GM21528 (cell line): ENCODE data around the gene ETHE1.

ENCODE experiments used
- ATAC-seq: cut with Tn5 transposase; IDR thresholded peaks from one replicate; pipeline ENCODE4 v1.9.1; 2021; ENCODE audit warnings: mild to moderate bottlenecking, moderate library complexity; ENCODE audit not compliant: unreplicated experiment, low FRiP score

Gene ETHE1

DNA sequence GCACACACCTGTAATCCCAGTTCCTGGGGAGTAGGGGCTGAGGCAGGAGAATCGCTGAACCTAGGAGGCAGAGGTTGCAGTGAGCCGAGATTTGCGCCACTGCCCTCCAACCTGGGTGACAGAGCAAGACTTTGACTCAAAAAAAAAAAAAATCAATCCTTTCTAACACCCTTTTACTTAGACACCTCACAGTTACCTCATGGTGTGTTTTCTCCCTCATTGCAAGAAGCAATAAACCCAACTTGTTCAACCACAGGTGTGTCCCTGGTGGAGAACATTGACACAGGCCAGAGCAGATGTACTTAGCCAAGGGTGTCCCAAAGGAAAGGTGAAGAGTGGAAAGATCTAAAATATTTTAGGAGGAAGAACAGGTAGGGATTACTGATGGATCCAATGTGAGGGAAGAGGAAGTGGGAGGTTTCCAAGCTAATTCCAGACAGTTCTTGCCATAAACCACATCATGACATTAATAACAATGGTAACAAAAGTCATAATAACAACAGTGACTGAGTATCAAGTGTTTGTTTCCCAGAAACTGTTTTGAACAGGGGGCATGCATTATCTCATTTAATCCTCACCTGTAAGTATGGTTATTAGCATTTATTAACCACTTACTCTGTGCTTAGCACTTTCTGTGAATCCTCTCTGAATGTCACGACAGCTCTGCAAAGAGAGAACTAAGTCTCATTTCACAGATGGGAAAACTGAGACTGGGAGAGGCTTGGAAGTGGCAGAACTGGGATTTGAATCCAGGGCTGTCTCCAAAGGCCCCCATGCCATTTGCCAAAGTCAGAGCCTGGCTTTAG, 58.4 kb downstream of the ETHE1 start:
- ATAC-seq, result no peak

DNA sequence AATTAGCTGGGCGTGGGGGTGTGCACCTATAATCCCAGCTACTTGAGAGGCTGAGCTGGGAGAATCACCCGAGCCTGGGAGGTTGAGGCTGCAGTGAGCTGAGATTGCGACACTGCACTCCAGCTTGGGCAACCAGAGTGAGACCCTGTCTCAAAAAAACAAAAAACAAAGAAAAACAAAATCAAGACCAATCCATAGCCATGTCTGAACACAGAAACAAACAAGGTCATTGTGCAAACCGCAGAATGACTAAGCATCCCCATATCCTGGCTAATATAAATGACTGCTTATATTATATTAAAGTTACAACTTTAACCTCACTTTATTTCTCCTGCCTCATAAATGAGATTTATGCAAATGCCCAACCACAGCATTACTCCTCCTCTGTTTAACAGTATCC, 59.3 kb downstream of the ETHE1 start:
- no peak for ATAC-seq

DNA sequence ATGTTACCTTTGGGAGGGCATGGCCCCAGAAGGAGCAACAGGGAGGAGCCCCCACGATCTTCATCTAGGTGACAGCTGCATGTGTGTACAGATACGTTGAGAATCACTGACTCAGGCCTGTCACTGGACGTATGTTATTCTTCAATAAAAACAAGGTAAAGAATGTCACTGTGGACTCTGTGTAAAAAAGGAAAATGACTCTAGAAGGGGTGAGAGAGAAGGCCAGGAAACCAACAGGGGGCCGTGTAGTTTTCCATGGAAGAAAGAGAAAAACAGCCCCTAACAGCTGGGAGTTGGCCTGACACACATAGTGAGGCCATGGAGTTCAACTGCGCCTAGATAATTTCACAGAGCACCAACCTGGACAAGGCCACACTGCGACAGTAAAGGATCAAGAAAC, 59.7 kb downstream of the ETHE1 start:
- ATAC-seq, result no peak

DNA sequence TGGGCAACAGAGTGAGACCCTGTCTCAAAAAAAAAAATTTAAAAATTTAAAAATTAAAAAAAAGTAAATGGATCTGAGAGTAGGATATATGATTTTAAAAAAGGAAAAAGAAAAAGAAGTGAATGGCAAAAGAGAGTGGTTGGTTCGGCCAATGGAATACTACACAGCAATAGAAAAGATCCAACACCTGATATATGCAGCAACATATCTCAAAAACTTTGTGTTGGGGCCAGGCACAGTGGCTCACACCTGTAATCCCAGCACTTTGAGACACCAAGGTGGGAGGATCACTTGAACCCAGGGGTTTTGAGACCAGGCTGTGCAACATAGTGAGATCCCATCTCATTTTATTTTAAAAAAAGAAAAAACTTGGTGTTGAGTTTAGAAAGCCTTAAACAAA, 60.2 kb downstream of the ETHE1 start:
- no peak for ATAC-seq

DNA sequence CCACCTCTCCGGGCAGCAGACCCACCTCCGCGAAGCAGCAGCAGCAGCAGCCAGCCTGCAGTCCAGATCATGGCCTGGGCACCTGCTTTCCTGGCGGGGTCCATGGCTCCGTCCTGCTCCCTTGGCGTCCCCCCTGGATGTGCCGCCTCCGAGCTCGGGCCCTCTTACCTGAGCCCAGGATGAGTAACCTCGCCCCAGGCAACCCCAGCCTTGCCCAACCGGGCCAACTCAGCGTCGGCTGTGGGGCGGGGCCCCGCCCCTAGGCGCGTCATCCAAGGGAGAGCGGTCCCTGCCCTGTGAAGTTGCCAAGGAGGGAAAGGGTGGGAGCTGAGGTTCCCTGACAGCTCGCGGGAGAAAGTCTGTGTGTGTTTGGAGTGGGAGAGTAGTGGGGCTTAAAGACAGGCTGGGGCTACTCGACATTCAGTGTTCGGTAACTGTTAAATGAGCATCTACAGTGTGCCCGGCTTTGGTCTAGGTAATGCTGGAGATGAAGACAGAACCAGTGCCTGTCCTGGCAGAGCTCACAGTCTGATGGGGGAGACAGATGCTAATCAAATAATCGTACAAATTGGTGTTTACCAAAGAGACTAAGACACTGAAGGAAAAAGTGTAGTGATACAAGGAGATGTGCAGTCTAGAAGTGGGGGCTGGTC, 61.4 kb downstream of the ETHE1 start, which contains the start of gene LYPD3:
Gene LYPD3 (minus strand): TSS at position 141 of the 653 bp plus-strand sequence. CDS start 37 bp downstream, at position 104.
- no peak for ATAC-seq

DNA sequence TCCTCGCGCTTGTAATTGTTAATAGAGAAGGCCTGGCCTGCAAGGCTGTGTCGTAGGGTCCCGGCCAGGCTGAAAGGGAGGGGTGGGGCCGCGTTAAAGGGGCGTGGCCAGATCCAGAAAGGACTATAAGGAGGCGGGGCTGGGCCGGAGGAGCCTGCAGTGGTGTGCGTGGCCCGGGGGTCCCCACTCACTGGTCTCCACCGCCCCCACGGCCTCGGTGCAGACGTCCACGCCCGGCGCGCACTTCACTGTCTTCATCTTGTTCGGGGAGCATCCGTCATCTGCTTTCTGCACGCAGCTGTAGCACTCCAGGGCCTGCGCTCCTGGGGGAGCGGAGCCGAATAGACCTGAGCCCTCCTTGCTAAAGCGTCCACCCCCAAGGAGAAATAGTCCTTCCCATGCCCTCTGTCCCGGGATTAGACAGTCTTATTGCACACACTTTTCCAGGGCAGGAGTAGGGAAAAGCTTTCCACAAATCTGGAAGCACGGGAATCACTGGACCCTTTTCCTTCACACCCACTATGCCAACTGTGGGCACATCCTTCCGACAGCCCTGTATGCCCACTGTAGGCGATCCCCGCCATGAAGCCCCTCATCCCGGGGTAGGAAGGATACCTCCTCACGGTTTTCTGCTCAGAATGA, 62.7 kb downstream of the ETHE1 start:
- peak; percentile 45 for ATAC-seq

DNA sequence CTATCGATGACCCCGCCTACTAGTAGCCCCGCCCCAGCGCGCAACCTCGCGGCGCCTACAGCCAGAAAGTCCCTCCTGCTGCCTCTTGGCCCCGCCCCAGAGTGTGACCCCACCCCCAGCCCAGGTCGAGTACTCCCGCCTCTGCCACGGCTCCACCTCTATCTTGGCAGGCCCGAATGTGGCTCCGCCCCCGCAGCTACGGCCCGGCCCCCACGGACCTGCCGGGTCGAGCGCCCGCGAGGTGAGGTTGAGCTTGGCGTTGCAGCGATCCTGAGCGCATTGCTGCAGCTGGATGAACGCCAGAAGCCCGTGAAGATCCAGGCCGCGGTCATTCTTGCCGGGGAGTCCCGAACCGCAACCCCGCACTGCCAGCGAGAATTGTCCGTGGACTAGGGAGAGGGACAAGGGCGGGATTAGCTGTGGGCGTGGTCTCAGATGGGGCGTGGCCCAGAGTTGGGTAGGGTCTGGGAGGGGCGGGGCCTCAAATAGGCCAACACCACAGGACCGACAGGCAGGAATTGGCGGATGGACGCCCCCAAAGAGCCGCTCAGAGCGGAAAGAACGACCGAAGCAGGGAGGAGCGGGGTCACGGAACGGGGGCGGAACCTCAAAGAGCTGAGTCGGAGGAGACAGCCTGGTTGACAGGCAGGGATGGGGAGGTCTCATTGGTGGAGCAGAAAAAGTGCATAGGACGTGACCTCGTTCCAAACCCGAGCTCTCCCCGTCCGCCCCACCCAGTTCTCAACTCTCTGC, 63.4 kb downstream of the ETHE1 start:
- ATAC-seq, result peak; percentile 87

DNA sequence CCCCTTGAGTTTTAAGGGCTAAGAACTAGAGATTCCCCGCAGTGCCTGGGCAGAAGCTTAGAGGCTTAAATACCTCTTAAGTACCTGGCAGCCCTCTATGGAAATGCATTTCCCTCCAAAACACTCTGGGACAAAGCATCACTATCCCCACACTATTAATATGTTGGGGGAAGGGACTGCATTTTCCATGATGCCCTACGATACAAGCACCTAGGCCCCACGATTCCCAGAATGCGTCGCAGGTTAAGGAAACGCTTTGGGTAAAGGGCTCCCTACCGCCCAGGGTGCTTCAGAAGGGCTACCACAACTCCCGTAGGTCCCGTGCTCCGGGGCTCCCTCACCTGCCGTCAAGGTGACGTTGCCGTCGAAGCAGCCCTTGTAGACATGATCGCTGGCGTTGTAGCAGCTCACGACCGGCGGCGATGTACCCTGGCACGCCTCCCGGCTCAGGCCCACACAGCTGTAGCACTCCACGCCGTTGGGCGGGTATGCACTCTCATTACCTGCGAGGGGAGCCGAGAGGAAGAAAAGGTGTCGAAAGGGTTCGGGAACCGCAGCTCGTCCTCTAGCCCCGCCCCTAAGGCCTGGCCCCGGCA, 64.1 kb downstream of the ETHE1 start:
- no peak for ATAC-seq

DNA sequence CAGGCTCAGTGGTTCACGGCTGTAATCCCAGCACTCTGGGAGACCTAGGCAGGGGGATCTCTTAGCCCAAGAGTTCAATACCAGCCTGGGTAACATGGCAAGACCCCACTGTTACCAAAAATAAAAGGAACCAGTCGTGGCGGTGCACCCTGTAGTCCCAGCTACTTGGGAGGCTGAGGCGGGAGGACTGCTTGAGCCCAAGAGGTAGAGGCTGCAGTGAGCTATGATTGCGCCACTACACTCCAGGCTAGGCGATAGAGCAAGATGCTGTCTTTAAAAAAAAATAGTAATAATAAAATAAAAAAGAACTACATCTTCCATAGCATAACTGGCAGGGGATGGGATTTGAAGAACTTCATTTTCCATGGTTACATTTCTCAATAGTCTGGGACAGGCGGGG, 64.6 kb downstream of the ETHE1 start:
- ATAC-seq, result no peak

DNA sequence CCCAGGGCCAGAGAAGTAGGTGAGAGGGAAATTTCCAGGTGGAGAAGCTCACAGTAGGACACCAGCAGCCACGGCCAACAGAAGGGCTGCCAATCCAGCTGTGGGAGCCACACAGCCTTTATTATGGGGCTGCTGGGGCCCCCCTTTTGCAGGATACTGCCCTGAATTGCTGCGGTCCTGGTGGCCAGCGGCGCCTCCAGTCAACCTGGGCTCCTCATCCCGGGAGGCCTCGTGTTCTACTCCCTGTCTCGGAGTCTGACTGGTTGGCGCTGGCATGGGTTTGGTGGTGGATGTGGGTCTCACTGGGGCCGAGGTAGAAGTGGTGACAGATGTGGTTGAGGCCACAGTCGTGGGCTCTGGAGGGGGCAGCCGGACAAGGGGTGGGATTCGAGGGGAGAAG, 65.7 kb downstream of the ETHE1 start:
- no peak for ATAC-seq

DNA sequence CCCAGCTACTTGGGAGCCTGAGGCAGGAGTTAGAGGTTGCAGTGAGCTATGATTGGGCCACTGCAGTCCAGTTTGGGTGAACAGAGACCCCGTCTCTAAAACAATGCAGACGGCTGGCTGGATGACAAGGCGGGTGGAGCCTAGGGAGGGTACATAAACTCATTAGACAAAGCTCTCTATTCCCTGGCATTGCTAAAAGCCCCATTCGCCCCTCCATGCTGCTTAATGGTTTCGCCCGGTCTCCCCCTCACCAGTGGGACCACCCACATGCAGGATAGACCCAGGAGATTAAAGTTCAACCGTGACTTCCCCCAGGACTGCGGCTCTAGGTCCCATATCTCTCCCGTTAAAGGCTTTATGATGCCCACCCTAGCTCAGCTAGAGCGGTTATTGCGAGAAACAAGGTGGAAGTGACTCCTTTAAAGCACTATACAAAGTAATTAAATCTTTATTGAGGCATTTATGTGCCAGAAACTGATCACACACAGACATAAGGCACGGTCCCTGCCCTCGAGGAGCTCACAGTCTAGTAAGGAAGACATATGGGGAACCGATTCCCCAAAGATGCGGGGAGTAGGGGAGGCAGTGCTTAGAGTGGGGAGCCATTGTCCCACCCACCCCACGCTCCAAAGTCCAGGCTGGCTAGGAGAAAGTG, 66.5 kb downstream of the ETHE1 start:
- ATAC-seq, result no peak

DNA sequence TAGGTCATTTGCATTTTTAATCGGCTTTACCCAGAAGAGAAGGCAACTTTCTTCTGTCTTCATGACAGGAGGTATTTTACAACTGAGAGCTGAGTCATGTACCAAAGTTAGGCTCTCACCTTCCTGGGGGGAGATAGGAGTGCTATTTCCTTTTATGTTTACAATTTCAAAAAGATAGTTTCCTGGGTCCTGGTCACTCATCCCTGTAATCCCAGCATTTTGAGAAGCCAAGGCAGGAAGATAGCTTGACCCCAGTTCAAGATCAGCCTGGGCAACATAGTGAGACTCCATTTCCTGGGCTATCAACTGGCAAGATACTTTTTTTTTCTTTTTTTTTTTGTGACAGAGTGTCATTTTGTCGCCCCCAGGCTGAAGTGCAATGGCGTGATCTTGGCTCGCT, 69.2 kb downstream of the ETHE1 start:
- ATAC-seq, result no peak
